HG03103 (cell line): ENCODE data around the gene SPART.
A peak's percentile ranks its signal among the peaks of the same experiment; 100 is the strongest.
"Not testable (repeated sequence)": the region's sequence is repeated elsewhere in the genome, so short reads cannot be mapped to it uniquely, and the experiment has no call there.

ENCODE experiments used
- ATAC-seq: cut with Tn5 transposase; IDR thresholded peaks from one replicate; pipeline ENCODE4 v1.9.1; 2021; ENCODE audit warnings: low read depth; ENCODE audit not compliant: unreplicated experiment

Gene SPART

GRCh38 chr13:36323951-36324566 lies 22.1 kb downstream of the SPART start:
- ATAC-seq: no peak

GRCh38 chr13:36323408-36323807 lies 22.8 kb downstream of the SPART start:
- ATAC-seq: no peak

GRCh38 chr13:36319793-36320192 lies 26.4 kb downstream of the SPART start:
- ATAC-seq: not testable (repeated sequence)

- no peak for ATAC-seq
Observed at GRCh38 chr13:36313047-36313969, 32.9 kb downstream of the SPART start.

- ATAC-seq: no peak
Observed at GRCh38 chr13:36310417-36311108, 35.6 kb downstream of the SPART start.

GRCh38 chr13:36302289-36302688 lies 43.9 kb downstream of the SPART start:
- no peak for ATAC-seq

- ATAC-seq: not testable (repeated sequence)
Observed at GRCh38 chr13:36299469-36299868, 46.7 kb downstream of the SPART start.

GRCh38 chr13:36298535-36299068 lies 47.6 kb downstream of the SPART start:
- no peak for ATAC-seq

- peak; percentile 70 for ATAC-seq
Observed at GRCh38 chr13:36297366-36298338, 48.5 kb downstream of the SPART start, which contains the start of gene CCDC169. TSS of gene CCDC169 (minus strand) at chr13:36297814. CDS start at chr13:36297719, 95 bp downstream.

- no peak for ATAC-seq
Observed at GRCh38 chr13:36294096-36294495, 52.1 kb downstream of the SPART start.

- ATAC-seq: no peak
Observed at GRCh38 chr13:36293497-36293896, 52.7 kb downstream of the SPART start.

GRCh38 chr13:36288794-36289391 lies 57.3 kb downstream of the SPART start:
- no peak for ATAC-seq

- no peak for ATAC-seq
Observed at GRCh38 chr13:36286006-36286405, 60.2 kb downstream of the SPART start.

GRCh38 chr13:36282821-36283432 lies 63.3 kb downstream of the SPART start:
- no peak for ATAC-seq

- ATAC-seq: no peak
Observed at GRCh38 chr13:36275190-36276002, 70.8 kb downstream of the SPART start.

GRCh38 chr13:36273431-36273830 lies 72.8 kb downstream of the SPART start:
- ATAC-seq: no peak

GRCh38 chr13:36261976-36262375 lies 84.2 kb downstream of the SPART start:
- no peak for ATAC-seq

- no peak for ATAC-seq
Observed at GRCh38 chr13:36261011-36261410, 85.2 kb downstream of the SPART start.
